22Rv1 (cell line): ENCODE results near the gene SREBF2.

Experiments
- ZFX ChIP-seq: fragments of 450-650 bp; IDR thresholded peaks from 2 replicates; pipeline ENCODE4 v1.6.1; 2017; ENCODE audit warnings: antibody characterized with exemption, borderline replicate concordance
- TF ChIP-seq, protein P1 (sequence below): fragments of 450-650 bp; IDR thresholded peaks from 2 replicates; pipeline ENCODE4 v1.5.1; 2017; ENCODE audit warnings: mild to moderate bottlenecking

DNA sequence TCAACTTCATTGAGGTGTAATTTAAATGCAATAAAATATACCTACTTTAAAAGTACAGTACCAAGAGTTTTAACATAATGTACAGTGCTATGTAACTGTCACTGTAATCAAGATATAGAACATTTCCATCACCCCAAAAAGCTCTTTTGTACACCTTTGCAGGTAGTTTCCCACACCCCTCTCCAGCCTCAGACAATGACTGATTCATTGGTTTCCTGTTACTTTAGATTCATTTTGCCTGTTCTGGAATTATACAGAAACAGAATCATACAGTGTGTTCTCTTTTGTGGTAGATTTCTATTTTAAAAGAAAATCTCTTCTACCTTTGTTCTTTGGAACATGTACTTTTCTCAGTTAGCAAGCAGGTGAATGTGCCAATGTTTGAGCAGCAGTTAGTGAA lies 43.8 kb downstream of the SREBF2 start:
- TF ChIP-seq, protein P1, sequence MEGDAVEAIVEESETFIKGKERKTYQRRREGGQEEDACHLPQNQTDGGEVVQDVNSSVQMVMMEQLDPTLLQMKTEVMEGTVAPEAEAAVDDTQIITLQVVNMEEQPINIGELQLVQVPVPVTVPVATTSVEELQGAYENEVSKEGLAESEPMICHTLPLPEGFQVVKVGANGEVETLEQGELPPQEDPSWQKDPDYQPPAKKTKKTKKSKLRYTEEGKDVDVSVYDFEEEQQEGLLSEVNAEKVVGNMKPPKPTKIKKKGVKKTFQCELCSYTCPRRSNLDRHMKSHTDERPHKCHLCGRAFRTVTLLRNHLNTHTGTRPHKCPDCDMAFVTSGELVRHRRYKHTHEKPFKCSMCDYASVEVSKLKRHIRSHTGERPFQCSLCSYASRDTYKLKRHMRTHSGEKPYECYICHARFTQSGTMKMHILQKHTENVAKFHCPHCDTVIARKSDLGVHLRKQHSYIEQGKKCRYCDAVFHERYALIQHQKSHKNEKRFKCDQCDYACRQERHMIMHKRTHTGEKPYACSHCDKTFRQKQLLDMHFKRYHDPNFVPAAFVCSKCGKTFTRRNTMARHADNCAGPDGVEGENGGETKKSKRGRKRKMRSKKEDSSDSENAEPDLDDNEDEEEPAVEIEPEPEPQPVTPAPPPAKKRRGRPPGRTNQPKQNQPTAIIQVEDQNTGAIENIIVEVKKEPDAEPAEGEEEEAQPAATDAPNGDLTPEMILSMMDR, result no peak
- no peak for TF ChIP-seq ZFX
